ENCODE data around the gene CAMK1. TPM values are rescaled to one million over a fixed set of nuclear protein-coding genes. Genes with fewer than 3 reads are reported as not detected.

The CAMK1 gene
- total and polyA plus RNA-seq, 9 donors: 12.3 to 22.0 (median 17.4) TPM

- DNase-seq: no peak
- H3K4me3 ChIP-seq (ENCODE audit: low read length): no peak overlapping the region
- H3K36me3 ChIP-seq (ENCODE audit: control insufficient read depth, insufficient read depth, low read length): peaks cover 75% of the 10 kb centered on the region
- H3K4me1 ChIP-seq (ENCODE audit: control insufficient read depth, insufficient read depth, low read length): no peaks in the 10 kb centered on the region
- no peaks in the 10 kb centered on the region for H3K9me3 ChIP-seq (replicated peaks; ENCODE audit: control insufficient read depth, low read depth, low read length)
- H3K27ac ChIP-seq (ENCODE audit: low read length): no peak overlapping the region
- H3K27me3 ChIP-seq (ENCODE audit: control insufficient read depth, insufficient read depth, low read length): no peaks in the 10 kb centered on the region
- WGBS (ENCODE audit: insufficient coverage): 93% methylated on average over 6 of the region's 10 CpGs
These were observed 8.8 kb downstream of the CAMK1 start for GRCh38 chr3:9760779-9761505.

GRCh38 chr3:9757427-9757826 lies 12.3 kb downstream of the CAMK1 start:
- no peak overlapping the region for H3K4me3 ChIP-seq (ENCODE audit: low read length)
- no peak overlapping the region for H3K27ac ChIP-seq (ENCODE audit: low read length)
- DNase-seq: no peak
- peaks cover 76% of the 10 kb centered on the region for H3K36me3 ChIP-seq (ENCODE audit: control insufficient read depth, insufficient read depth, low read length)
- peaks cover 2% of the 10 kb centered on the region for H3K4me1 ChIP-seq (ENCODE audit: control insufficient read depth, insufficient read depth, low read length)
- no peaks in the 10 kb centered on the region for H3K9me3 ChIP-seq (replicated peaks; ENCODE audit: control insufficient read depth, low read depth, low read length)
- WGBS (ENCODE audit: insufficient coverage): 80% methylated on average over 10 of the region's 13 CpGs
- no peaks in the 10 kb centered on the region for H3K27me3 ChIP-seq (ENCODE audit: control insufficient read depth, insufficient read depth, low read length)

GRCh38 chr3:9754678-9755077 lies 15.1 kb downstream of the CAMK1 start:
- DNase-seq: no peak
- Histone ChIP-seq H3K4me3 (ENCODE audit: low read length) (no peak overlapping the region), H3K27me3 (ENCODE audit: control insufficient read depth, insufficient read depth, low read length) (no peaks in the 10 kb centered on the region), H3K9me3 (replicated peaks; ENCODE audit: control insufficient read depth, low read depth, low read length) (no peaks in the 10 kb centered on the region), H3K36me3 (ENCODE audit: control insufficient read depth, insufficient read depth, low read length) (peaks cover 72% of the 10 kb centered on the region), H3K27ac (ENCODE audit: low read length) (no peak overlapping the region), H3K4me1 (ENCODE audit: control insufficient read depth, insufficient read depth, low read length) (peaks cover 16% of the 10 kb centered on the region)
- 78% methylated on average over 7 of the region's 8 CpGs for WGBS (ENCODE audit: insufficient coverage)

- peaks cover 23% of the 10 kb centered on the region for H3K4me1 ChIP-seq (ENCODE audit: control insufficient read depth, insufficient read depth, low read length)
- peak overlapping the region; percentile 98 for H3K27ac ChIP-seq (ENCODE audit: low read length)
- no peaks in the 10 kb centered on the region for H3K27me3 ChIP-seq (ENCODE audit: control insufficient read depth, insufficient read depth, low read length)
- H3K36me3 ChIP-seq (ENCODE audit: control insufficient read depth, insufficient read depth, low read length): peaks cover 63% of the 10 kb centered on the region
- no peaks in the 10 kb centered on the region for H3K9me3 ChIP-seq (replicated peaks; ENCODE audit: control insufficient read depth, low read depth, low read length)
- DNase-seq: no peak
- 42% methylated on average over 15 of the region's 17 CpGs for WGBS (ENCODE audit: insufficient coverage)
- H3K4me3 ChIP-seq (ENCODE audit: low read length): peak overlapping the region; percentile 75
These were observed 19.0 kb downstream of the CAMK1 start for GRCh38 chr3:9750556-9751411.

- Histone ChIP-seq H3K4me3 (ENCODE audit: low read length) (peak within 1 kb of the TSS; percentile 75), H3K27me3 (ENCODE audit: control insufficient read depth, insufficient read depth, low read length) (no peaks in the 10 kb centered on the region), H3K9me3 (replicated peaks; ENCODE audit: control insufficient read depth, low read depth, low read length) (no peaks in the 10 kb centered on the region), H3K4me1 (ENCODE audit: control insufficient read depth, insufficient read depth, low read length) (peaks cover 23% of the 10 kb centered on the region), H3K27ac (ENCODE audit: low read length) (peak within 1 kb of the TSS; percentile 98), H3K36me3 (ENCODE audit: control insufficient read depth, insufficient read depth, low read length) (peaks cover 67% of the 10 kb centered on the region)
- under 1% methylated on average over 55 of the region's 60 CpGs for WGBS (ENCODE audit: insufficient coverage)
- peak; percentile 99 for DNase-seq
These were observed 19.8 kb downstream of the CAMK1 start, which contains the start of gene OGG1 for GRCh38 chr3:9749645-9750555. Gene OGG1, plus strand, starts transcription at chr3:9749952. Its CDS starts 335 bp downstream, at chr3:9750287.

GRCh38 chr3:9749296-9749644 lies 20.5 kb downstream of the CAMK1 start:
- peak; percentile 72 for DNase-seq
- 2% methylated on average over 19 of the region's 19 CpGs for WGBS (ENCODE audit: insufficient coverage)

GRCh38 chr3:9748031-9748430 lies 21.7 kb downstream of the CAMK1 start:
- Histone ChIP-seq H3K9me3 (replicated peaks; ENCODE audit: control insufficient read depth, low read depth, low read length) (no peaks in the 10 kb centered on the region), H3K4me3 (ENCODE audit: low read length) (no peak overlapping the region), H3K4me1 (ENCODE audit: control insufficient read depth, insufficient read depth, low read length) (peaks cover 21% of the 10 kb centered on the region), H3K36me3 (ENCODE audit: control insufficient read depth, insufficient read depth, low read length) (peaks cover 73% of the 10 kb centered on the region), H3K27me3 (ENCODE audit: control insufficient read depth, insufficient read depth, low read length) (no peaks in the 10 kb centered on the region), H3K27ac (ENCODE audit: low read length) (no peak overlapping the region)
- no peak for DNase-seq
- 89% methylated on average over 1 of the region's 2 CpGs for WGBS (ENCODE audit: insufficient coverage)

More at GRCh38 chr3:9749296-9749644, 20.5 kb downstream of the CAMK1 start:
- peak overlapping the region; percentile 75 for H3K4me3 ChIP-seq (ENCODE audit: low read length)
- H3K9me3 ChIP-seq (replicated peaks; ENCODE audit: control insufficient read depth, low read depth, low read length): no peaks in the 10 kb centered on the region
- H3K4me1 ChIP-seq (ENCODE audit: control insufficient read depth, insufficient read depth, low read length): peaks cover 21% of the 10 kb centered on the region
- peak overlapping the region; percentile 98 for H3K27ac ChIP-seq (ENCODE audit: low read length)
- no peaks in the 10 kb centered on the region for H3K27me3 ChIP-seq (ENCODE audit: control insufficient read depth, insufficient read depth, low read length)
- H3K36me3 ChIP-seq (ENCODE audit: control insufficient read depth, insufficient read depth, low read length): peaks cover 68% of the 10 kb centered on the region

- 90% methylated on average over 4 of the region's 8 CpGs for WGBS (ENCODE audit: insufficient coverage)
- Histone ChIP-seq H3K27me3 (ENCODE audit: control insufficient read depth, insufficient read depth, low read length) (no peaks in the 10 kb centered on the region), H3K9me3 (replicated peaks; ENCODE audit: control insufficient read depth, low read depth, low read length) (no peaks in the 10 kb centered on the region), H3K27ac (ENCODE audit: low read length) (no peak overlapping the region), H3K4me1 (ENCODE audit: control insufficient read depth, insufficient read depth, low read length) (peaks cover 21% of the 10 kb centered on the region), H3K36me3 (ENCODE audit: control insufficient read depth, insufficient read depth, low read length) (peaks cover 74% of the 10 kb centered on the region), H3K4me3 (ENCODE audit: low read length) (no peak overlapping the region)
- DNase-seq: no peak
These were observed 22.5 kb downstream of the CAMK1 start for GRCh38 chr3:9747267-9747666.

- H3K9me3 ChIP-seq (replicated peaks; ENCODE audit: control insufficient read depth, low read depth, low read length): no peaks in the 10 kb centered on the region
- no peaks in the 10 kb centered on the region for H3K27me3 ChIP-seq (ENCODE audit: control insufficient read depth, insufficient read depth, low read length)
- no peak overlapping the region for H3K4me3 ChIP-seq (ENCODE audit: low read length)
- peaks cover 17% of the 10 kb centered on the region for H3K4me1 ChIP-seq (ENCODE audit: control insufficient read depth, insufficient read depth, low read length)
- H3K36me3 ChIP-seq (ENCODE audit: control insufficient read depth, insufficient read depth, low read length): peaks cover 74% of the 10 kb centered on the region
- no peak for DNase-seq
- WGBS (ENCODE audit: insufficient coverage): 86% methylated on average over 1 of the region's 5 CpGs
- no peak overlapping the region for H3K27ac ChIP-seq (ENCODE audit: low read length)
These were observed 23.4 kb downstream of the CAMK1 start for GRCh38 chr3:9746330-9746729.

All from muscle of leg (tissue), 11 donors.